Effector CD4-positive, alpha-beta T cell (primary cell): Measurements from ENCODE around the gene DCLK2.

ENCODE experiments used
- DNase-seq: peaks from one replicate; pipeline ENCODE4 v3.0.0-alpha.2; 2020

DCLK2 gene

DNA sequence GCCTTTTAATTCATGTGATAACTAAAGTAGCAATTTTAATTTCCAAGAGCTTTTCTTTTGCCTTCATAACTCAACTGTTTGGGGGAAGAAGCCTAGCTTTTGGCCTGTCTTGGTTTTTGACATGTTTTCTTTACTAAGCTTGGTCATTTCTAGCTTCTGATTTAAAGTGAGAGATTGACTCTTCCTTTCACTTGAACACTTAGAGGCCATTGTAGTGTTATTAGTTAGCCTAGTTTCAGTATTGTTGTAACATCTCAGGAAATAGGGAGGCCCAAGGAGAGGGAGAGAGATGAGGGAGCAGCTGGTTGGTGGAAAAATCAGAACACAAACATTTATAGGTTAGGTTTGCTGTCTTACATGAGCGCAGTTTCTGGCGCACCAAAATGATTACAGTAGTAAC lies 44.8 kb downstream of the DCLK2 start:
- DNase-seq: no peak

DNA sequence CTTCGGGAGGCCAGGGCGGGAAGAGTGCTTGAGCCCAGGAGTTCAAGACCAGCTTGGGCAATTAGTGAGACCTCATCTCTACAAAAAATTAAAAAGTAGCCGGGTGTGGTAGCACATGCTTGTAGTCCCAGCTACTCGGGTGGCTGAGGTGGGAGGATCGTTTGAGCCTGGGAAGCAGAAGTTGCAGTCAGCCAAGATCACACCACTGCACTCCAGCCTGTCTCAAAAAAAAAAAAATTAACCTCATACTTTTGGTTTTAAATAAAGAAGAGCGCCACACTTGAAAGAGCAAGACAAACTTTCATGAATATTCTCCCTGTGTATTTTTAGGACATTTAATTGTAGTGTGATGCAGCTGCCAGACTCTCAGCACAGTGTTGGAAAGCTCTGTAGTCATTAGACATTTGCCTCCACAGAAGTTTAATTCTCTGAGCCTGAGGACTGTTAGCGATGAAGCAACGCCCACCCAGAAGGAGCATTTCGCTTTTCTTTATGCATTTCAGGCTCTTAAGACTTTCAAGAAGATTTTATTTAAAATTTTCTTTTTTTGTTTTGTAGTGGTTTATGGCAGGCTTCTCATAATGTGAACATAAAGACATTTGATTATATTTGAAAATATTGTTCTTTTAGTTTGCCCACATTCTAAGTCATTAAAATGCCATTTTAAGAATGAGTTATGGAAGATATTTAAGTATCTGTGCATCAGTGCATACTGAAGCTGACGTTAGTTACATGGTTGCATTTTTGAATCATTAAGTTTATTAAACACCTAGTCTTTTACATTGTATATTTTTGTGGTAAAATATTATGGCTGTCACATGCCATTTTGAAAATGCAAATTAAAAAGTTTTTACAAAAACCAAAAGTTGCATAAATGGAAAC lies 45.8 kb downstream of the DCLK2 start:
- no peak for DNase-seq

DNA sequence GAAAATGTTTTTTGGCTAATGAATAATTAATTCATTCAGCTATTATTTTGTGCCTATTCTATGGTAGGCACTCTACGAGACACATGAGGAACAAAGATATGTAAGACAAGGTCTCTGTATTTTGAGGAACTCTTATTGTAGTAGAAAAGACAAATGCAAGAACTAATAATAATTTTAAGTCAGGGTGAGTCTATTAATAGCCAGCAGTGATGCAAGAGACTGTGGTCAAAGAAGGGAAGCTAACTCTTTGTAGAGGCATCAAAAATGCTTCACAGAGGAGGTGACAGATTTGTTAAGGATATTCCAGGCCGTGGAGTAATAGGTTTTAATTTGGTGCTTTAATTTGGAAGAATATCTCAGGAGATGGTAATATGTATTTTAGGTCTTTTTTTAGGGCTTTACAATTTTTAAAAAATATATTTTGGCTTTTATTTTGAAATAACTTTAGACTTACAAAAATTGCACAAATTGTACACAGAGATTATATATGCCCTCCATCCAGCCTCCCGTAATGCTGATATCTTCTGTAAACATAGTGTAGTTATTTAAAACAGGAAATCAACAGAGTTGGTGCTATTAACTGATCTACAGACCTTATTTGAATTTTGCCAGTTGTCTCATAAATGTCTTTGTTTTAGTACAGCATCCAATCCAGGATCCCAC lies 48.1 kb downstream of the DCLK2 start:
- DNase-seq: no peak

DNA sequence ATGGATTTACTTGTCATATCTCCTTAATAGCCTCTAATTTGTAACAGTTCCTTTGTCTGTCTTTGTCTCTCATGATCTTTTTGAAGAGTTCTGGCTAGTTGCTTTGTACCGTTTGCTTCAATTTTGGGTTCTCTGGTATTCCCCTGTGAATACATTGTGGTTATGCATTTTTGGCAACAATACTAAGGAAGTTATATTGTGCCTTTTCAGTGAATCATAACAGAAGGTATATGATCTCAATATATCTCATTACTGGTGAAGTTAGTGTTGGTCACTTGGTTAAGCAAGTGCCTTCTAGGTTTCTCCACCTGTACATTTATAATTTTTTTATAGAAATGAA lies 48.6 kb downstream of the DCLK2 start:
- no peak for DNase-seq

- DNase-seq: no peak
These were observed 49.5 kb downstream of the DCLK2 start for GRCh38 chr4:150127757-150128156.

- DNase-seq: no peak
These were observed 52.7 kb downstream of the DCLK2 start for GRCh38 chr4:150130933-150131332.

- DNase-seq: no peak
These were observed 53.5 kb downstream of the DCLK2 start for GRCh38 chr4:150131581-150132228.

DNA sequence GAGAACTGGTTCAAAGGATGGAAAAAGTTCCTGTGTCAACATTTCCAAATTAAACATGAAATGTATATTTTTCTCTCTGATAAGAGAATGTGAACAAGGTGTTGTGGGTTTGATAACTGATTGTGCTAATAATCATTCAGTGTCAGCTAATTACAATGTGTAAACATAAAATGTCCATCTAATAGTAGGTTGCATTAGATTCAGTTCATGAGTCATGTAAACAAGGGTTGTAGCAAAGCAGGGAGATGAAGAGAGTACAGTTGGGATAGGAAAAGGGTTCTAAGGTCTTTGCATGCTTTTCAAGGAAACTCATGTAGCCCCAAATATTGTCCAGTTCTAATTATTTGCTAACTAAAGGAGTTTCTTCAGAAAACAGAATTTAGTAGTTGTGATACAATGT lies 55.4 kb downstream of the DCLK2 start:
- DNase-seq: no peak

DNA sequence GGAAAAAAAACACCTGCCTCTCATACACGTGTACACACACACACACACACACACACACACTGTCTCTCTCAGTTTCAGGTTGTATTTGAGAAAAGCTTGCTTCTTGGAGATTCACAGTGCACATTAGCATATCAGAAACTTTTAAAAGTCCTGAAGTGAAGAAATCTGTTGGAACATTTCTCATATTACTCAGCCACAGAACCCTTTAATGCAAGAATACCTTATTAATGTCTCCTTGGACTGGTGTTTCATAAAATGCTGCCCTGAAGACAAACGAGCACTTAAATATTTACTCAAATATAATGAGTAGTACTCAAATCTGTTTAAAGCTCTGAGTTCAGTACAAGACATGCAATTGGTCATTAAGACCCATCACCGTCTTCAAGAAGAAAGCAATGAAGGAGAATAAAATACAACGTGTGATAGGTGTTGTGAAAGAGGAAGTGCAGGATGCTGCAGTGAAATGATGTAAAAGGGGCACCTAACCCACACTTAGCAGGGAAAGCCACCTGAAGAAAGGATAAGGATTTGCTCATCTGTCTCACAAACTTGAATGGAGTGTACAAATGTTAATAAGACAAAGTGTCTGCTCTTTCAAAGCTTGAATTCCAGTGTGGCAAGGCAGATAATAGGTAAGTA lies 57.0 kb downstream of the DCLK2 start:
- no peak for DNase-seq

DNA sequence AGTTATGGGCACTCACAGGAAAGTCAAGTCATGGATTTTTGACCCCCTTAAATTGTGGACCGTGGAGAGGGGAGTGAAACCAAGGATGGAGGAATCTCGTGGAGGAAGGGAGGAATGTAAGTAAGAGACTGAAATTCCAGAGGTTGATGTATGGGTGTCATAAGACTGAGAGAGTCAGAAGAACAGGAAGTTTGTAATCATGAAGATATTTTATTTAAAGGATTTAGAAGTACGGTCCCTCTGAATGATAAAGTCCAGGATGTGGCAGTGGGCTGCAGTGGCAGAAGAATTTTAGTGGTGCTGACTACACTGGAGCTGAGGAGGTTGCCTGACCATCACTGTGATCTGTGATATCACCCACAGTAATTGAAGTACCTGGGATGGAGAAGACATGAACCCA lies 57.8 kb downstream of the DCLK2 start:
- no peak for DNase-seq

DNA sequence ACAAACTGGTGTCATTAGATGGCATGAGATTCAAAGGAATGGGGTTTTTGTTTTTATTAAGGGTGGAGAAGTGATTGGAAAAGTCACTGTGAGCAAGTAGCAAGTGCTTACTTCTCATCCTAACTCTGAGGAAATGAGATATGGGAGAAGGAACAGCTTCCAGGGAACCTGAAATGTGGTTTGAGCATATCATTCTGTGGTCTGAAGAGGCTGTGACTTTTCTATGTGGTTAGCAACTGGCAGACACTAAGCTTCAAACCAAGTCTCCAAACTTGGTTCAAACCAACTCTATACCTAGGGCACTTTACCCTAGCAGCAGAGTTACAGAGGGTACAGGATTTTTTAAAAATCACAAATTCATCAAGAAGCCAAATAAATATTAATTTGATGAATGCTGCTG lies 58.2 kb downstream of the DCLK2 start:
- no peak for DNase-seq

- DNase-seq: no peak
These were observed 61.1 kb downstream of the DCLK2 start for GRCh38 chr4:150139297-150139865.

DNA sequence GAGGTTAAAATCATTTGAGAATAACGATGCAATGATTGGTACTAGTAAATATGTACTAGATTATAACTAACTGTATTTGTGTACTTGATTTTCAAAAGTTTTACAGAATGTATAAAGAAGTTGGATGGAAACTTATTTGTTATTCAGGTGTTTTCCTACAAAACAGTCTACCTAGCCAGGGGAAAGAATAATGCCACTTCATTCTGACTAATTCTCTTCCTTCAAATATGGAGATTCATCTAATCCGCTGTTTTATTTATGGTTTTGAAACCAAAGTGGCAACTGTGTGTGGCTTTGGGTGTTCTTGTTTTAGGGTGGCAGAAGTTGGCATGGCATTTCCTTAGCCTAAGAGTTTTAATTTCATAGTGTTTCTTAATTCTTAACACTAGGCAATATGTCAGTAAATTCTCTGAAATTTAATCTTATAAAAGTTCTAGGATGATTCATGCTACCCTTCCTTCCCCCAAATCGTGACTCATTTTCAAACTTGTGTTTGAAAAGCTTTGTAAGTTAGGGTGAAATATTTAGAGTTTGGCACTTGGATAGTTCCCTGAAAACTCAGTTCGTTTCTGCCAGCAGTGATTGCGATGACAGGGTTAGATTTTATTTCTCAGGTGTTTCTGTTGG lies 62.6 kb downstream of the DCLK2 start:
- DNase-seq: no peak

- DNase-seq: no peak
These were observed 63.5 kb downstream of the DCLK2 start for GRCh38 chr4:150141756-150142155.

GRCh38 chr4:150142831-150143230 lies 64.6 kb downstream of the DCLK2 start:
- DNase-seq: no peak

GRCh38 chr4:150145090-150145945 lies 67.1 kb downstream of the DCLK2 start:
- DNase-seq: no peak

DNA sequence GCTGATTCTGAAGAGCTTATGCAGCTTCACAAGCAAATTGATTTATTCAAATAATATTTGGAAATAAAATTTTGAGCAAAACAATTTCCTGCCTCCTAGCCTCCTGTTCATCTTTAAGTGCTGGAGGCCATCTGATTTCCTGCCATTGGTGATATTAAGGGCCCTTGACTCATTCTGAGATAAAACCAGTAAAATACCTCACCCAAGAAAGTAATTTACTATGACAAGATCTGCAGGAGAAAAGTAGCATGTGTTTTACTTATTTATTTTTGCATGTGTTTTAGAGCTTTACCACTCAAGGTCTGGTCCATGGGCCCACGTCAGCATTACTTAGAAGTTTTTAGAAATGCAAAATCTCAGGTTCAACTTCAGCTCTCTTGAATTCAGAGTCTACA lies 67.7 kb downstream of the DCLK2 start:
- no peak for DNase-seq

DNA sequence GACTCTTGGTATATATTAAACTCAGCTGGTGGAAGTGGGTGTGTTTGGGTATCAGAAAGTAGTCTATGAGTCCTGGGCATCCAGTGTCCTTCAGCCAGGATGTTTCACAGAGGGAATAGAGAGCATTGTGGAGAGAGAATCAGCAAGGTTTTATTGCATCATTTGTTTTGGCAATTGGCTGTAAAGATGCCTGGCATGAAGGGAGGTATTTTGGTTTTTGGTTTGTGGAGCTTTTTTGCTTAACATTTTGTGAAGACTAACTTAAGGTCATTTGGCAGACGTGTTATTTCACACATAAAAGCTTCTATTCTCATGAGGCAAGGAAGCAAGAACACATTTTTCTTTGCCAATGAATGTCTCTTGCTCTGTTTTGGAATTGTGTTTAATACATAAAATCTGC lies 71.1 kb downstream of the DCLK2 start:
- no peak for DNase-seq

DNA sequence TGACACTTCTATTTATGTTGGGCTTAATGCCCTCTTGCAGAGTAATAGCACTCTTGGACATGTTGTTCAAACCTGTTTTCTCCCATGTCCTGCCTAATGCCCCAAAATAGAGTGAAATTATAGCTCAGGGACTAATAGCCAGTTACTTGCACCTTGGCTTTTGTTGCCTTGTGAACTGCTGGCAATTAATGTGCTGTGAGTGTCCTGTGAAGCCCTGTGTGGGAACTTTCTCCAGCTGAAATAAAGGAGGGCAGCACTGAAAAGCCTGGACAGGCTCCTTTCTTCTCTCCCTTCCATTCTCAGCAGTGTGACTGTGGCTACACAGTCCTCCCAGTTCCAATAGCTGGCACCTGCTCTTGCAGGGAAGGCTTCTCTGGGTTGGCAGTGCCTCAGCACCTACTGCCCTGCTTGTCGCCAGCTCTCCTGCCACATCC lies 72.4 kb downstream of the DCLK2 start:
- no peak for DNase-seq

- no peak for DNase-seq
These were observed 74.5 kb downstream of the DCLK2 start for GRCh38 chr4:150152766-150153165.

GRCh38 chr4:150155391-150155790 lies 77.1 kb downstream of the DCLK2 start:
- no peak for DNase-seq

DNA sequence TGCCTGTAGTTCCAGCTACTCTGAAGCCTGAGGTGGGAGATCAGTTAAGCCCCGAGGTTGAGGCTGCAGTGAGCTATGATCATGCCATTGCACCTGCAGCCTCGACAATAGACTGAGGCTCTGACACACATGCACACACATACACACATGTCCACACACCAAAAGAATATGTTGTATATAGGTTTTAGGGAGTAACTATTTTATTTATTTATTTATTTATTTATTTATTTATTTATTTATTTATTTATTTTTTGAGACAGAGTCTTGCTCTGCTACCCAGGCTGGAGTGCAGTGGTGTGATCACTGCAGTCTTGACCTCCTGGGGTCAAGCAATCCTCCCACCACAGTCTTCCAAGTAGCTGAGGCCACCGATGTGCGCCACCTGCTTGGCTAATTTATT lies 78.3 kb downstream of the DCLK2 start:
- DNase-seq: no peak
